Psoas muscle (tissue), 8 donors: Measurements from ENCODE around the gene CLPSL2. TPM values are rescaled to one million over a fixed set of nuclear protein-coding genes. Genes with fewer than 3 reads are reported as not detected.

ENCODE experiments used
- ATAC-seq, 4 donors: fragments of 200-7000 bp; cut with Tn5 transposase; one replicate each; pipeline ENCODE4 v1.9.1; 2020; ENCODE audit warnings: moderate library complexity in 3 of 4, mild to moderate bottlenecking in 2 of 4
- DNase-seq, 2 donors: peaks; one replicate each; pipeline ENCODE4 v3.0.0-alpha.2; 2020
- H3K27ac ChIP-seq: fragments of 200-600 bp; one replicate; pipeline ENCODE4 v1.8.0; 2022
- H3K27me3 ChIP-seq, 3 donors: fragments of 200-600 bp in 1 of 3; one replicate each; pipeline versions ENCODE4 v1.6.1 to v1.8.0; 2013 to 2022; ENCODE audit warnings: low read length in 2 of 3, mild to moderate bottlenecking in 2 of 3, moderate library complexity in 1 of 3; ENCODE audit not compliant: insufficient read depth in 3 of 3
- H3K36me3 ChIP-seq, 2 donors: fragments of 200-600 bp in 1 of 2; one replicate each; pipeline versions ENCODE4 v1.6.1 to v1.8.0; 2013 to 2022; ENCODE audit warnings: low read depth in 1 of 2, mild to moderate bottlenecking in 1 of 2, moderate library complexity in 1 of 2; ENCODE audit not compliant: insufficient read depth in 1 of 2
- H3K4me1 ChIP-seq: fragments of 200-600 bp; one replicate; pipeline ENCODE4 v1.8.0; 2022
- H3K4me3 ChIP-seq: fragments of 200-600 bp; one replicate; pipeline ENCODE4 v1.8.0; 2022; ENCODE audit warnings: mild to moderate bottlenecking
- H3K9me3 ChIP-seq: fragments of 200-600 bp; one replicate; pipeline ENCODE4 v1.8.0; 2022
- WGBS, 3 donors: extraction: QIAGEN DNeasy Blood & Tissue Kit; methylation state at CpG; one replicate each; pipeline versions ENCODE4 v1.1.6 to v1.1.7; 2013; 5-methylcytosine and 5-hydroxymethylcytosine counted together
- intact Hi-C, 2 donors: fragments of 100-400 bp; cut with DNase I; formaldehyde crosslinking; loops; one replicate each; pipeline versions ENCODE4 v1.11.0 to v1.14.2; 2022
- polyA plus RNA-seq, 3 donors: library from polyadenylated mRNA; stranded (reverse); fragments of 200-250 nt; gene quantifications; one replicate each; pipeline ENCODE4 v1.2.3, GENCODE V29; 2013
- total RNA-seq, 4 donors: library from RNA; stranded (reverse); fragmentation: NEBNext Ultra II Directional in 2 of 4; extraction: Animal tissue kit (Norgen Biotek cat#: 25700) in 2 of 4; gene quantifications; one replicate each; pipeline versions ENCODE4 v1.2.1 to v1.2.4, GENCODE V29; 2021 to 2023
- TF ChIP-seq, protein P1 (sequence below): fragments of 200-600 bp; IDR thresholded peaks from one replicate; pipeline ENCODE4 v1.8.0; 2022; ENCODE audit warnings: antibody characterized with exemption
- donor health status: healthy with polysubstance abuse.
- donor health status: DM: no; HTN: no; CAD: no; lungs with moderate emphysema.
- donor health status: Bipolar disorder and iron deficiency.
- donor health status: healthy.
- donor health status: DM: yes; HTN: yes; CAD: no.
- donor health status: DM: no; HTN: no; CAD: no.
- donor health status: DM: no; HTN: no; CAD: no.
- donor health status: DM: yes; HTN: yes; CAD: no.

The CLPSL2 gene
- total and polyA plus RNA-seq, 7 donors = not detected

DNA sequence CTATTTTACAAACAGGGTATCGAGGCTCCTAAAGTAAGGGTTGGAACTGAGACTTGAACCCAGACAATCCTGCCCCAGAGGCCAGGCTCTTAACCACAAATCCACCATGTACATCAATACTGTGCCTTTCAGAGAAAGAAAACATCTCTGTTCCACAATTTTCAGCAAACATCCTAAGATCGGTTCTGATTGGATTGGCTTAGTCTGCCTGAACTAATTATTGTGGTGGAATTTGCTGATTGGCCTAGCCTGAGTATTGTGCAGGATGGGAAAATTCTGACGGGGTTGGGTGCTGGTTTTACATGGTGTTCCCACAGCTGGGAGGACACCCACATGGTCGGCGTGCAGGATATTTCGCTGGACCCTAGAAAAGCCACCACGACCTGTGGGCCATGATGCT is 4.3 kb downstream of the CLPSL2 start, which contains the start of gene CLPSL1:
Gene CLPSL1 (plus strand): TSS at position 301 of the 400 bp plus-strand sequence. CDS start 92 bp downstream, at position 393.
- ATAC-seq = no peak
- TF ChIP-seq, protein P1, sequence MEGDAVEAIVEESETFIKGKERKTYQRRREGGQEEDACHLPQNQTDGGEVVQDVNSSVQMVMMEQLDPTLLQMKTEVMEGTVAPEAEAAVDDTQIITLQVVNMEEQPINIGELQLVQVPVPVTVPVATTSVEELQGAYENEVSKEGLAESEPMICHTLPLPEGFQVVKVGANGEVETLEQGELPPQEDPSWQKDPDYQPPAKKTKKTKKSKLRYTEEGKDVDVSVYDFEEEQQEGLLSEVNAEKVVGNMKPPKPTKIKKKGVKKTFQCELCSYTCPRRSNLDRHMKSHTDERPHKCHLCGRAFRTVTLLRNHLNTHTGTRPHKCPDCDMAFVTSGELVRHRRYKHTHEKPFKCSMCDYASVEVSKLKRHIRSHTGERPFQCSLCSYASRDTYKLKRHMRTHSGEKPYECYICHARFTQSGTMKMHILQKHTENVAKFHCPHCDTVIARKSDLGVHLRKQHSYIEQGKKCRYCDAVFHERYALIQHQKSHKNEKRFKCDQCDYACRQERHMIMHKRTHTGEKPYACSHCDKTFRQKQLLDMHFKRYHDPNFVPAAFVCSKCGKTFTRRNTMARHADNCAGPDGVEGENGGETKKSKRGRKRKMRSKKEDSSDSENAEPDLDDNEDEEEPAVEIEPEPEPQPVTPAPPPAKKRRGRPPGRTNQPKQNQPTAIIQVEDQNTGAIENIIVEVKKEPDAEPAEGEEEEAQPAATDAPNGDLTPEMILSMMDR = no peak
- DNase-seq = no peak
- Histone ChIP-seq H3K4me3 (no peak within 1 kb of the TSS), H3K27ac (no peak within 1 kb of the TSS), H3K36me3 (no peaks in the 10 kb centered on the region), H3K9me3 (no peaks in the 10 kb centered on the region), H3K4me1 (no peaks in the 10 kb centered on the region), H3K27me3 (peaks cover 0 to 66% (median 16%) of the 10 kb centered on the region in 3 donors)
- WGBS, 3 donors = 72 to 80% (median 79%) methylated on average over 7 of the region's 7 CpGs
- intact Hi-C loops = no loop called here

DNA sequence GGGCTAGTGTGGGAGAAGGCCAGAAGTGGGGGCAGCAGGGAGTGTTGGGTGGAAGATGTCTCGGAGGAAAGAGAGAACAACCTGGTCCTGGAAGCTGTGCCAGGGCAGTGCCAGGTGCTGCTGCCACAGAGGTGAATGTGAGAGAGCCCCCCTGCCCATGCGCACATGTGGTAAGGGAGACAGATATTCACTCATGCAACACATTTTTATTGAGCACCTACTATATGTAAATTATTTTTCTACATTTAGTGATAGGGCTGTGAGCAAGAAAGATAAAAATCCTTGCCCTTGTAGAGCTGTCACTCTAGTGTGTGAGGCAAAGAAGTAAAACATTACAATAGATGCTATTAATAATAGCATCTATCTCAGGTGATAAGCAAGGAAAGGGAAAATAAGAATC is 4.9 kb downstream of the CLPSL2 start:
- H3K4me3 ChIP-seq = no peak overlapping the region
- no peak for ATAC-seq
- intact Hi-C loops = no loop called here
- no peaks in the 10 kb centered on the region for H3K9me3 ChIP-seq
- TF ChIP-seq, protein P1 = no peak
- 91 to 100% (median 93%) methylated on average over 2 of the region's 2 CpGs for WGBS, 3 donors
- no peaks in the 10 kb centered on the region for H3K4me1 ChIP-seq
- DNase-seq = no peak
- no peak overlapping the region for H3K27ac ChIP-seq
- H3K36me3 ChIP-seq = no peaks in the 10 kb centered on the region
- peaks cover 0 to 64% (median 17%) of the 10 kb centered on the region in 3 donors for H3K27me3 ChIP-seq

DNA sequence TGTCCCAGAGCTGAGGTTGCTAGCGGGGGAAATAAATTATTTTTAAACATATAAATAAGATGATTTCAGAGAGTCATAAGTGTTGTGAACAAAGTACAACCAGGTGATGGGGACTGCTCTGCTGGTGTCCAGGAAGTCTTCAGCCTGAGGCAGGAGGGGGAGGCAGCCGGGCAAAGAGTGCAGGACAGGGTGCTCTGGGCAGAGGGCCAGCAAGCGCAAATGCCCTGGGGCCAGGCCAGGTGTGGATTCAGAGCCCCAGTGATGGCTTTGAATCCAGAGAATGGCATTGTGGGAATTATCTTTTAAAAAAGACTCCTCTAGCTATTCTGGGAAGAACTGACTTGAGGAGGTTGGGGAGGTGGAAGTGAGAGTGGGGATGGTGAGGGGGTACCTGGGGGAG is 6.0 kb downstream of the CLPSL2 start:
- Histone ChIP-seq H3K9me3 (no peaks in the 10 kb centered on the region), H3K4me3 (no peak overlapping the region), H3K27ac (no peak overlapping the region), H3K4me1 (no peaks in the 10 kb centered on the region), H3K36me3 (no peaks in the 10 kb centered on the region), H3K27me3 (peaks cover 0 to 66% (median 20%) of the 10 kb centered on the region in 3 donors)
- 38 to 57% (median 48%) methylated on average over 3 of the region's 3 CpGs for WGBS, 3 donors
- ATAC-seq (no peak), DNase-seq (no peak)
- intact Hi-C loops = no loop called here
- TF ChIP-seq, protein P1 = no peak

DNA sequence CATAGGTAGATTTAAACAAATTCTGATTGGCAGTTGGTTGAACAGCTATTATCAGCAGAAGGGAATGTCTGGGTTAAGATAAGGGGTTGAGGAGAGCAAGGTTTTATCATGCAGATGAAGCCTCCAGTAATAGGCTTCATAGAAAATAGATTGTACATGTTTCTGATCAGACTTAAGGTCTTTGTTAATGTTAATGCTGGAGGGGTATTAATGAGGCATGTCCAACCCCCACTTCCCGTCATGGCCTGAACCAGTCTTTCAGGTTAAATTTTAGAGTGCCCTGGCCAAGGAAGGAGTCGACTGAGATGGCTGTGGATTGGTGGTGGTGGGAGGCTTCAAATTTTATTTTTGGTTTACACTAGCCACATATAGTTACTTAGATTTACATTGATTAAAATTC is 7.8 kb downstream of the CLPSL2 start:
- Histone ChIP-seq H3K4me1 (no peaks in the 10 kb centered on the region), H3K27ac (no peak overlapping the region), H3K36me3 (no peaks in the 10 kb centered on the region), H3K4me3 (no peak overlapping the region), H3K9me3 (no peaks in the 10 kb centered on the region), H3K27me3 (peaks cover 0 to 78% (median 22%) of the 10 kb centered on the region in 3 donors)
- intact Hi-C loops = no loop called here
- DNase-seq = no peak
- no peak for ATAC-seq
- TF ChIP-seq, protein P1 = no peak
- 53 to 66% (median 58%) methylated on average over 2 of the region's 2 CpGs for WGBS, 3 donors

DNA sequence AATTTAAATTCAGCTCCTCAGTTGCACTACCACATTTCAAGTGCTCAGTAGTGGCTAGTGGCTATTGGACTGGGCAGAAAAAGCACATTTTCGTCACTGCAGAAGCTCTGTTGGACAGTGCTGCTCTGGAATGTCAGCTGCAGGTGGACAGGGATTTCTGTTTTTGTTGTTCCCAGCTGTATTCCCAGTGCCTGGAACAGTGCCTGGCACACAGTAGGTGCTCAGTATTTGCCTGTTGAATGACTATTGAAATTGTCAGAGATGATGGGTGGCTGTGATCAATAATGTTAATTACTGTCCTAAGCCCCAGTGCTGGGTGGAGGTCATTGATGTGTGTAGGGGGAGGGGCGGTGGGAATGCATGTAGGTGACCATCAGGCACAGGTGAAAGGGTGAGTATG is 9.9 kb downstream of the CLPSL2 start:
- no peak for DNase-seq
- TF ChIP-seq, protein P1 = no peak
- Histone ChIP-seq H3K9me3 (no peaks in the 10 kb centered on the region), H3K36me3 (no peaks in the 10 kb centered on the region), H3K4me1 (no peaks in the 10 kb centered on the region), H3K4me3 (no peak overlapping the region), H3K27ac (no peak overlapping the region), H3K27me3 (peaks cover 0 to 64% (median 18%) of the 10 kb centered on the region in 3 donors)
- no peak for ATAC-seq
- WGBS, 3 donors = 44 to 57% (median 55%) methylated on average over 2 of the region's 2 CpGs
- intact Hi-C loops = no loop called here
